Hematopoietic multipotent progenitor cell treated with erythropoietin and hydrocortisone succinate and interleukin-3 and kit ligand, for 17 days (in vitro differentiated cells): Measurements from ENCODE around the gene WNT9A.

Experiments used
- DNase-seq: peaks from one replicate; pipeline ENCODE4 v3.0.0-alpha.2; 2015; ENCODE audit warnings: low spot score

WNT9A gene

DNA sequence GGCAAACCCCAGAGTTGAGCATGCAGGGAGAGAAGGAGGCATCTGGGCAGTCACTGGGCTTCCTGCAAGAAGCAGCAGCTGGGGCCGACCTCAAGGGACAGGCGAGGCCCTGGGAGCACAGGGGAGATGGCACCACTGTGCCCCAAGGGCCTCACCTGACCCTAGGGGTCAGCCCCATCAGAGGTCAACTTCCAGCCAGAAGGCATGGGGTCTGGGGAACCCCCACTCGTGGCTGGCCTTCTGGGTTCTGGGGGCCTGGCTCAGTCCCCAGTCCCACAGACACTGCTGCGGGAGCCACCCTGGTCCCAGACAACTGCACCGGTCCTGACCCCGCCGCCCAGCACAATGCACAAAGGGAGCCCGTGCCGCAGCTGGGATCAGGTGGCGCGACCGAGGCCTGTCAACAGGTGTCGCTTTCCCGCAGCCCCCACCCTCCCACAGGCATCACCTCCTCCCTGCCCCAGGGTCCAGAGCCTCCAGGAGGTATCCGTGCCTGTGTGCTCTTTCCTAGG is 6.2 kb downstream of the WNT9A start:
- no peak for DNase-seq

DNA sequence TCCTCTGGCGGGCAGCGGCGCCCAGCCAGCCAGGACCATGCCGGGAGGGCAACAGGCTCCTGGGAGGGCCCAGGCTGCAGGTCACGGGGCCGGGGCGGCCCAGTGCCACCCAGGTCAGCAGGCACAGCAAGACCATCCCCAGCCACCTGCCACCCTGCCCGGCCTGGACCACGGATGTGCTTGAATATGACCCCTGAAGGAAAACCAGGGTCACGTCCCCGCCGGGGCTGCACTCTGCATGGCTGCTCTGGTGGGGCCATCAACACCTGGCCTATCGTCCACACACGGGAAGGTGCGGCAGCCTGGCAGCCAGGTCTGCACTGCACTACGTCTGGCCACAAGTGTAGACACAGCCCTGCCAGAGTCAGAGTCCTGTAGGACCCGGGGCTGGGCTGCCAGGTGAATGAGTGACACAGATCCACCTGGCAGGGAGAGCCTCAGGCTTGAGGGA is 6.9 kb downstream of the WNT9A start:
- no peak for DNase-seq

DNA sequence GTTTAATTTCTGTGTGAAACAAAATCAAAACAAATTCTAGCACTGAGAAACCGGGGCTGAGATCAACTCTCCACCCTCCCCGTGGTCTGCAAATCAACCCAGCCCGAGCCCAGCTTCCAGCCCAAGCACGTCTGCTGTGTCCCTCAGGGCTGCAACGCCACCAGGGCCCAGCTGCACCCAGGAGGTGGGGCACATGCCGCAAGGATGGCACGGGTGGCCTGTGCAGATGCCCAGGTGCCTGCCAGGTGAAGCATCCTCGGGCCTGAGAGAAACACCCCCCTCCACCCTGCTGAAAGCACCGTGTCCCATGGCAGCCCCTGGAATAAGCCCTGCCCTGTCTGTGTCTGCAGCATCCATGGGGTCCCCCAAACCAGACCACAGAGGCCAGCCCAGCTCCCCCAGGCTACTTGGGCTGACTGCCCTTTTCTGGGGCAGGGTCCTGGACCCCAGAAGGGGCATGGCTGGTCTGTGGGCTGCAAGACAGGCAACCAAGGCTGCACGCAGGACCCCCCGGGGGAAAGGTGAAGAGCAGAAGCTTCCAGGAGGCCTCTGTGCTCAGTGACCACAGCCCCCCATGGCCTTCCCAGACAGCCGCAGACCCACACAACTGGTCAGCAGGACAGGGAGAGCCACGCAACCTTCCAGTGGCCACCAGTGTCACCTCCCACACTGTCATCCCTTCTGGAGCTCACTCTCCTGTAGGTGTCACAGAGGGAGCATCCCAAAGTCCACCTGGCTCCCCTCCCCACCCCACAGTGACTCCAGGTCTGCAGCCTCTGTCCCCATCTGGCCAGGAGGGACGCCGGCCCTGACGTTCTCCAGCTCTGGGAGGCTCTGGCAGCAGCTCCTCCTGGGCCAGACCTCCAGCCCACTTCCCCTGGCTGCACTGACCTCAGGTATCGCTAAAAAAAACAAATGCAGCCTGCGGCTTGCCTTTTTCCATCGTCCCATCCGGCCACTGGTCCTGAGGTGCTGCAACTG is 7.7 kb downstream of the WNT9A start:
- no peak for DNase-seq

DNA sequence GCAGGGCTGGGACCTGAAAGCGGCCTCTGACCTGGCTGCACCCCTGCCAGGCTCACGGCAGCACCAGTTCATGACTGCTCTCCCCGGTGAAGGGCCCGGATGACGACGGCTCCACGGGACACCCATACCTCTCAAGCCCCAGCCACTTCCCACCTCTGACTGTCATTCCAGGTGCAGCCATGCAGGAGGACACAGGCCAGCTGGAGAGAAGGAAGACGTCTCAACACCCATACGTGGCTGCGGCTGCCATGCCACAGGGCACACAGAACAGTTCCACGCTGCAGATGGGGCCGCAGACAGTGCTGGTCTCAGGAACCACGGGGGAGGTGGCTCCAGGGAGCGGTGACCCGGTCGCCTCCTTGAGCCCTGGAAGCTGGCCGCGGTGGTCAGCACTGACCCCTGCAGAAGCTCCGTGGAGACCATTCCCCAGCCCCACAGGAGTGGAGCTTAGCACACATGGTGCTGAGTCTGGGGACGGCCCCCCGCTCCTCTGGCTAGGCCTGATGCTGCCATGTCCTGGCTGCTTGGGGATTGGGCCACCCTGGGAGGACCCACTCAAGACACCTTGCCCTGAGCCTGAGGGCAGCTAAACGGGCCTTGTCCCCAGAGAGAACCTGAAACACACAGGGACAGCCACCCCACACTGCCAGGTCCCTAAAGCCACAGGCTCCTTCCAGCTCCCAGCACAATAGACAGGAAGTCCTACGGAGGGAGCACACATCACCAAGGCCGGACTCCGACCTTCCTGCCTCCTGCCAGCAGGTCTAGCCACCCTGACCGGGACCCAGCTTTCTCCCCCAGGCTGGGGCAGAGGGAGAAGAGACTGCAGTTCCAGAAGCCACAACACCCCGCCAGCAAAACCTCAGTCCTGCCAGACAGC is 8.6 kb downstream of the WNT9A start:
- no peak for DNase-seq

DNA sequence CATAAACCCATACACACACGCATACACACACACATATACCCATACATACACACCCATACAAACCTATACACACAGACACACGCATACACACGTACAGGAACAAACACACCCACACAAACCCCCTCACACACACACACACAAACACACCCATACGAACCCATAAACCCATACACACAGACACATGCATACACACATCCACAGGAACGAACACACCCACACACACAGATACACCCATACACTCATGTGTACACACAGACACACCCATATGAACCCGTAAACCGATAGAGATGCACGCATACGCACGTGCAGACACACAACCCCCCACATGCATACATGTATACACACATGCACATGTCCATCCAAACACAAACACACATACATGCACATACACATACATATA is 9.5 kb downstream of the WNT9A start:
- no peak for DNase-seq

DNA sequence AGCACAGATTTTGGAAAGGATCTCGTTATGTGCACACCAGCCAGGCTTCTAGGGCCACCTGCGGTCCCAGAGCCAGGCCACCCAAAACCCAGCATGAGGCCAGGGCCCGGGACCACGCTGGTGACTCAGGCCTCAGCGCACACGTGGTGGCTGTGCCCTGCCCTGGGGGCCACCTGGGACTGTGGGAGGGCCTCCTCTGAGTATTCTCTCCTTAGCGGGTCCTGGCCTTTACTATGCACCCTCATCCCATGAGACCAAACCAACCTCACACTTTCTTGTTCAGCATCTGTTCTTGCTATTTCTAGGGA is 9.9 kb downstream of the WNT9A start:
- no peak for DNase-seq

DNA sequence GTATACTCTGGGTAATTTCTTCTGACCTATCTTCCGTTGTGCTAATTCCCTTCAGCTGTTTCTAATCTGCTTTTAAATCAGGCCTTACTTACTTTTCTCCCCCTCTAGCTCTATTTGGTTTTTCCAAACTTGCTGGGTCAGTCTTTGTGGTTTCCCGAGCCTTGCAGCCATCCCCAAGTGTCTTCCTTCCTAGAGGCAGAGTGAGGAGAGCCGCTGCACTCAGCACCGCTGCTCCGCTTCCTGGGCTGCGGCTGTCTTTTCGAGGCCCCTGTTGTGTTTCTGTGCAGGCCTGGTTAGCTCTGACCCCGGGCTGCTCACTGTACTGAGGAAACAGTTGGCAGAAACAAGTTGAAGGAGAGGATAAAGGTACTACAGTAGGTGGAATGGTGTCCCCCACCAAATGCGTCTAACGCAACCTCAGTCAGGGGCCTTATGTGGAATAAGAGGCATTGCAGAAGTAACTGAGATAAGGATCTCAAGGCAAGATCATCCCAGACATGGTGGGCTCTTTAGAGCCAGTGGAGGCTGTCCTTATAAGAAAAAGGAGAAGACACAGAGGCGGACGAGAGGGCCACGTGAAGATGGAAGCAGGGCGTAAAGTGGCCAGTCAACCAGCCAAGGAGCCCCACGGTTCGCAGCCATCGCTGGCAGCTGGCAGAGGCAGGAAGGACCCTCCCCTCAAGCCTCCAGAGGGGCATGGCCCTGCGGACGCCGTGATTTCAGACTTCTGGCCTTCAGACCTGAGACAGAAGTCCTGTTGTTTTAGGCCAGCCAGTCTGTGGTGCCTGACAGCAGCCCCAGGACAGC is 10.5 kb downstream of the WNT9A start:
- DNase-seq = no peak

DNA sequence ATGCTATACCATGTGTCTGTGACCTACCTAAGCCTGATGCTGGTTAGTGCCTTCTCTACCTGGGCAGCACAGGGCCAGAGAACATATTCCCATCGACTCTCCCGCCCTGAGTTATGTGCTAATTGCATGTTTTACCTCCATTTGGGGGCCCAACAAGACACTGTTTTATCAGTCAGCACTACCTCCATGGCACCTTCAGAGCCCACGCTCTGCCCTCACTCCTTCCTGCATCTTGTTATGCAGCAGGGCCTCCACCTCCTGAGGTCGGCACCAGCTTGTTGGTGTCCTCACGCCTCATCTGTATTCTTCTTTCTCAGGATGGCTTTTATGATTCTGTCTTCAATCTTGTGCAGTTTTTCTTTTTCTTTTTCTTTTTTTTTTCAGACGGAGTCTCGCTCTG is 11.9 kb downstream of the WNT9A start:
- DNase-seq = no peak

DNA sequence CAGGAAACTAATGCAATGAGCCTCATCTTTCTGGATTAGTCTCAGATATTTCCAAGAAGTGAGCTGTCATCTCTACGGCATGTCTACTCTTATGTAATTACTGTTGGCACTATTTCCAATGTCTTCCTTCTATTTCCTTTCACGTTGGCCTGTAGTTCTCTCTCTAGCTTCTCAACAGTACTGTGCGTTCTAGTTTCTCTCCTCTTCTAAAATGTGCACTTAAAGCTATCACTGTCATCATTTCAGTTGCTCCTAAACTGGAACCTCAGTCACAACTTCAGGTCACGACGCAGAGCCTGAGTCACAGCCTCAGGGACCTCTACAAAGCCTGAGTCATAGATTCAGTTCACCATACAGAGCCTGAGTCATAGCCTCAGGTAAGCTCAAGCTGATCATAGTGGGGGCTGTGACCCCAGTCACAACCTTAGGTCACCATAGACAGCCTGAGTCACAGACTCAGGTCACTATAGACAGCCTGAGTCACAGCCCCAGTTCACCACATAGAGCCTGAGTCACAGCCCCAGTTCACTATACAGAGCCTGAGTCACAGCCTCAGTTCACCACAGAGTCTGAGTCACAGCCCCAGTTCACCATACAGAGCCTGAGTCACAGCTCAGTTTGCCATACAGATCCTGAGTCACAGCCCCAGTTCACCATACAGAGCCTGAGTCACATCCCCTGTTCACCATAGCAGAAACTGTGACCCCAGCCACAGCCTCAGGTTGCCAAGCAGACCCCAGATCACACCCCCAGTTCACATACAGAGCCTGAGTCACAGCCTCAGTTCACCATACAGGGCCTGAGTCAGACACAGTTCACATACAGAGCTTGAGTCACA is 13.0 kb downstream of the WNT9A start:
- DNase-seq = peak; percentile 7

DNA sequence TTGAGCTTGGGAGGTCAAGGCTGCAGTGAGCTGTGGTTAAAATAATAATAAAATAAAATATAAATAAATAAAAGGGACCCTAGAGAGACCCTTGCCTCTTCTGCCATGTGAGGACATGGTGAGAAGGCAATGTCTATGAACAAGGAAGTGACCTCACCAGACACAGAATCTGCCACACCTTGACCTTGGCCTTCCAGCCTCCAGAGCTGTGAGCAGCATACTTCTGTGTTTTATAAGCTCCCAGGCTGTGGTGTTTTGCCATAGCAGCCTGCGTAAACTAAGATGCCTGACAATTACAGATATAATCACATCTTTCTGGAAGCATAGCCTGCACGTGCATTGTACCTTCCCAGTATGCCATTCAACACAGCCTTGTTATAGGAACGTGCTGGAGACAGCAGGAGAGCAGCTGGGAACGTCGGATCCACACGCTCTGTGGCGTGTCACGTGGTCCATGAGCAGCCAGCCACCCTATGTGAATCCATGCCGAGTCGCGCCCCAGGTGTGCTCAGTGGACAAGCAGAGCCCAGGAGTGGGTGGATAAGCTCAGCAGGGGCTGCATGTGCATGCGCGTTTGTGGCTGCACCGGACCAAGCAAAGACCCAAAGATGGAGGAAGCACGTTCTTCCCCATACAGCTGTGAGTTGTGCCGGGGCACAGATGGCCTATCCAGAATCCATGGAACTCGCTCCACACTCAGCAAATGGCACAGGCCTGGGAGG is 17.8 kb downstream of the WNT9A start:
- no peak for DNase-seq

DNA sequence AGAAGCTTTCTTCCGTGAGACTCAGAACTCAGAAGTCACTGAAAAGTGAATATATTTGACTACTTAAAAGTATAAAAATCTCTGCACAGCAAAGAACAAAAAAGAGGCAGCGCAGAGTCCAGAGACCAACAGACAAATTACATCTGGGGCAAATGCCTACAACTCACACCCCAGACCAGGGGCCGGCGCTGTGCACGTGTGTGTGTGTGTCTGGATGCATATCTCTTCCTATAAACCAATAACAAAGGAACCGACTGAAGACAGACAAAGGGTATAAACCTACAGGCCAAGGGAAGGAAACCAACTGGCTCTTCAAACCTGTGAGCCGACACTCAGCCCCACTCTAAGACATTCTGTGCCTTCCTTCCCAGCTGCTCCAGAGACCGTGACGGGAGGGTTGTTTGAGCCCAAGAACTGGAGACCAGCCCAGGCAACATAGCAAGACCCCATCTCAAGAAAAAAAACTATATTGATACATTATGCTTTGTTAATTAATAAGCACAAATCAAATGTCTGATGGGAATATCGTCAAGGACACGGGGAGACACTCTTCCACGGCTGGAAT is 18.8 kb downstream of the WNT9A start:
- no peak for DNase-seq

DNA sequence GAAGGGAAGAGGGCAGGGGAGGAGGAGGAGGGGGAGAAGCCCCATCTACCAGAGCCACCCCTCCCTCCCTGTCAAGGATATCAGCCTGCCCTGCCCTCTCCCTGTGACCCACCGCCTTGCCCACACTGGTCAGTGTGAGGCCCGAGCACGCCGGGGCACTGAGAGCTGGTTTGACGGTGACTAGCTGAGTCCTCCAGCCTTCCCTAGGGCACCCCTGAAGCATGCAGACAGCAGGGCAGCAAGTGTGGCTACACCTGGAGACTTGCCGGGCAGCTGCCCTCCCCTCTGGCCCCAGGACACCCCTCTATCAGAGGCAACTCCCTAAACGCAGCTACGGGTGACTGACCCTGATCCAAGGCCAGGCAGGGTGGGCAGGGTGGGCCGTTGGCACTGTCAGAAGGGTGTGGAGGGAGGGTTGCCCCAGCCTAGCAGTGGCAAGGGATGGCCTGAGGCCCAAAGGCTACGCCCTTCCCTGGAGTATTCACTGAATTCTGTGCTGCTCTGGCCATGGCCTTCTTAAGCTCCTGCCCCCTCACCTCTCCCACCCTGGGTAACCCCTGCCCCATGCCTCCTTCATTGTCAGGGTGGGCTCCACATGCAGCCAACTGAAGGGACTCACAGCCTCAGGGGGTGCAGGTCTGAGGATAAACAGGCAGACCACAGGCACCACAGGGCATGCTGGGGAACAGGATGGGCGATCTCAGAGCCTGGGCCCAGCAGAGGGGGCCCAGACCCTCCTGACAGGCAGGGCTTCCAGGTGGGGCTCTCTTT is 19.6 kb downstream of the WNT9A start:
- no peak for DNase-seq

DNA sequence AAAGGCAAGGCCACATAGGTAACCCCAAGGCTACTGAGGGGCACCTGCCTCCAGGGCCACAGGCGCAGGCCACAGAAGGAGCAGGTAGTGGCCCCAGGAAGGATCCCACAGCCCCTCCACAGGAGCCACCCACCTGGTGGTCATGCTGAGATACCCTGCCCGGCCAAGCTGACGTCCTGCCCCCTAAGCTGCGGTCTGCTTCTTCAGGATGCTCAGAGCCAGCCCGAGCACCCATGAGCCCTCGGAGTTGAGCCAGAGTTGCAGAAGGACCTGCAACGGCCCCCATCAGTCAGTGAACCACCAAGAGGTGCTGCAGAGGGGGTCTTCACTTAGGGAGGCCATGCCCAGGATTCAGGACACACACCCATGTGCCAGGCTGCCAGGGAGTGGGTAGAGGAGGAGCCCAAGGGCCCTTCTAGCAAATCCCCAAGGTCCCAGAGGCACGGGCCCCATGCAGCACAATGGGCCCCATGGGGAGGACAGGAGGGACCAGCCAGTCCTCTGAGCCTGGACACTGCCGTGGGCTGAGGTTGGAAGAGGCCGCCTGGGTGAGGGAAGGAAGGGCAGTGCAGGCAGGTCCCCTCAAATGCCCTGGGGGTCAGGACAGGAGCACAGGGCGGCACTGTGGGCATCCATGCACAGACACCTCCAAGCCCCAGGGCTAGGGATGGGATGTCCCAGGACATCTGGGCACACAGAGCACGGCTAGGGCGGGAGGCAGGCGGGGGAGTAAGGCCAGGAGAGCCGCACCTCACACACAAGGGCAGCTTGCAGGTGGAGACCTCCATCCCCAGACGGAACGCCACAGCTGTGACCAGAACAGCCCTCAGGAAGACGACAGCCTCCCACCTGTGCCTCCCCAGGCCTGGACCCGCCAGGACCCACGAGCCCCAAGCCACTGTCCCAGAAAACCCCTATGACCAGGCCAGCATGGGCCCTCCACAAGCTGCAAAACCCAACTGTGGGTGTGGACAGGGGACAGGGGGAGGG is 20.5 kb downstream of the WNT9A start:
- no peak for DNase-seq

DNA sequence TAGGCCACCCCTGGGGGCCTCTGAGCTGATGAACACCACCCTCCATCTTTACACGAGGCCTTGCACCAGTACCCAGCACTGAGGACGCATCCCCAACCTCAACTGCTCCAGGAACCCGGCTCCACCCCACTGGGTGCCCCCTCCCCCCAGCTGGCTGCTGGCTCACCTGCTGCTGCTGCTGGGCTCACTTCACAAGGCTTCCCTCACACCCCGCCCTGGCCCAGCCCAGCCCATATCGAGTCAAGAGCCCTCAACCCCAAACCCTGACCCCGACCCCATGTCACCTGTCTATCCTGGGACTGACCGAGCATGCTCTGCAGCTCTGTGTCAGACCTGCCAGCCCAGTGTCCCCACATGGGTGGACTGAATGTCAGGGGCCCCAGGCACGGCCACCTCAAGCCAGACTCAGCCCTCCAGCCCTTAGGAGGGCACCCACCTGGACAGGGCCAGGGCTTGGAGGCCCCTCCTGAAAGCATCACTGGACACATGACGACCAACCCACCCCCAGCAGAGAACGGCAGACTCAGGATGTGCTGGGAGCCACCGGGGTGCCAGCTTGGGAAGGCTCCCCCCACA is 21.4 kb downstream of the WNT9A start:
- DNase-seq = no peak

DNA sequence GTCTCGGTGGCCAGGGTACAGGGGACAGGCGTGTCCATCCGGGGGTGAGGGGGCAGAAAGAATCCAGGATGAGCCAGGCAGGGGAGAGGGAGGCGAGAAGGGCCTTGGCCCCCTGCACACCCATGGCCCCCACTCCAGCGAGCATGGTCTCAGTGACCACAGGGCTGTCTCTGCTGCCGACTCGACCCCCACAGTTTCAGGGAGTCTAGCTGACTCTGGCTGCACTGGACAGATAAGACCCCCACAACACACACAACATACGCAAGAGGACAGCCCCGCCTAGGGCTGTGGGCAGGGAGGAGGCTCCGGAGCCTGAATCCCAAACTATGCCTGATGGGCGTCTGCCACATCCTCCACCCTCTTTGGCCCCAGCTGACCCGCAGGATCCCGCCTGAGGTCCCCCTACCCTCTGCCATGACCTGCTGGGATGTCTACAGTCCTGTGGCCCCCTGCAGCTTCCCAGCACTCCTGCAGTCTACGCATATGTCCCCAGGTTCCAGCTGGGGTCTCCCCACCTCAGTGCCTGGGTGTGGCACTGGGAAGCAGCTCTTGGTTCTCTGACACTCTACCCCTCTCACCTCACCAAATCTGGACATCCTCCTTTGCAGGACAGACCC is 22.0 kb downstream of the WNT9A start:
- DNase-seq = no peak

DNA sequence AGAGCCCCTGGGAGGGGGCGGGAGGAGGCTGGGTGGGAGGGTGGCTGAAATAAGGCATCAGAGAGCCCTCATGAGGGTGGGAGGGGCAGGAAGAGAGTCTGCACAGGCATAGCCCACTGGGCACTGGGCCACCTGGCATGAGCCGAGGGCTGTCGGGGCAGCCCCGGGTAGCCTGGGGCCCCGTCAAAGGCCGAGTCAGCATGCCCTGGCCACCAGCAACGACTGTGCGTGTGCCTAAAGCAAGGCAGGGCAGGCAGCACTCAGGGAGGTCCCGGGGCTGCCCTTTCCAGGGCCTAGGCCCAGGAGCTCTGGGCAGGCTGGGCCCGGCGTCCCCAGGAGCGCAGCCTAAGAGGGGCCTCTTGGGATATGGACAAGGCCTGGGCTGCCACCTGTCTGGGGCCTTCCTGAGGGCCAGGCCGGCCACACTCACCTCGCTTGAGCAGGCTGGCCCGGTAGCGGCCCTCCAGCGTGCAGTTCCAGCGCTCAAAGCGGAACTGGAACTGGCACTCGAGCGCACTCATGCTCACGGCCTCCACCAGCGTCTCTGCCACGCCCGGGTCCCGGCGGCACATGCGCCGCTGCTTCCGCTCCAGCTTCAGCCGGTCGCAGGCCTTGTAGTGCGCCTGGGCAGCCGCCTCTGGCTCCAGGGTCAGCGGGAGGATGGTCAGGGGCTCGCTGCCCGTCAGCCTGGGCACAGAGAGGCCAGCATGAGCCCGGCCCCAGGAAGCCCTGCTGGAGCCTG is 22.7 kb downstream of the WNT9A start:
- DNase-seq = no peak
